Pancreas (tissue), 10 donors: ENCODE data around the gene IL11RA. TPM values are rescaled to one million over a fixed set of nuclear protein-coding genes. Genes with fewer than 3 reads are reported as not detected.

Source experiments
- ATAC-seq, 4 donors: fragments of 200-7000 bp; cut with Tn5 transposase; one replicate each; pipeline versions ENCODE4 v1.8.0 to v1.9.1; 2020; ENCODE audit warnings: mild to moderate bottlenecking in 4 of 4, moderate library complexity in 4 of 4
- DNase-seq, 6 donors: peaks; one replicate each; pipeline ENCODE4 v3.0.0-alpha.2; 2020
- FAIRE-seq: peaks from 2 replicates; lab custom pipeline; 2012; peaks lifted over from hg19 to GRCh38; lab: Jason Lieb, UNC
- H3K27ac ChIP-seq, 4 donors: fragments of 200-600 bp; sonication (generic); 1 replicate in 3 of 4; 2 replicates in 1 of 4; pipeline versions ENCODE4 v1.5.0 to v1.8.0; 2020
- H3K27me3 ChIP-seq, 4 donors: fragments of 200-600 bp; one replicate each; pipeline ENCODE4 v1.8.0; 2021
- H3K36me3 ChIP-seq, 3 donors: fragments of 200-600 bp; sonication (generic) in 1 of 3; one replicate each; pipeline versions ENCODE4 v1.5.0 to v1.8.0; 2020 to 2021
- H3K4me1 ChIP-seq, 3 donors: fragments of 200-600 bp; one replicate each; pipeline ENCODE4 v1.8.0; 2021
- H3K4me3 ChIP-seq, 4 donors: fragments of 200-600 bp; sonication (generic) in 2 of 4; one replicate each; pipeline versions ENCODE4 v1.5.0 to v1.8.0; 2020 to 2021
- H3K9me3 ChIP-seq, 4 donors: fragments of 200-600 bp; one replicate each; pipeline ENCODE4 v1.8.0; 2021
- CTCF ChIP-seq, 4 donors: fragments of 200-600 bp; sonication (generic) in 3 of 4; IDR thresholded peaks; one replicate each; pipeline versions ENCODE4 v1.5.0 to v1.8.0; 2021; ENCODE audit warnings: antibody characterized with exemption in 4 of 4
- WGBS, 2 donors: extraction: QIAGEN DNeasy Blood & Tissue Kit; methylation state at CpG; one replicate each; pipeline ENCODE4 v1.1.7; 2013; 5-methylcytosine and 5-hydroxymethylcytosine counted together
- intact Hi-C, 3 donors: fragments of 100-400 bp; cut with DNase I; formaldehyde crosslinking; loops; one replicate each; pipeline versions ENCODE4 v1.11.1 to v1.14.2; 2022
- polyA plus RNA-seq, 2 donors: library from polyadenylated mRNA; stranded (reverse); fragments of 200-250 nt; gene quantifications; one replicate each; pipeline ENCODE4 v1.2.3, GENCODE V29; 2013
- total RNA-seq, 6 donors: library from RNA; stranded (reverse); fragmentation: NEBNext Ultra II Directional in 4 of 6; extraction: Animal tissue kit (Norgen Biotek cat#: 25700) in 4 of 6; gene quantifications; one replicate each; pipeline versions ENCODE4 v1.2.1 to v1.2.4, GENCODE V29; 2021 to 2023
- donor health status: healthy with polysubstance abuse.
- donor health status: DM: no; HTN: no; CAD: no; lungs with moderate emphysema.
- donor health status: DM: no; HTN: no; CAD: no.
- donor health status: control.
- donor health status: control.
- donor health status: Bipolar disorder and iron deficiency.
- donor health status: DM: yes; HTN: yes; CAD: no.
- donor health status: DM: no; HTN: no; CAD: no.
- donor health status: DM: no; HTN: no; CAD: no.
- donor health status: DM: yes; HTN: yes; CAD: no.

IL11RA gene
- total and polyA plus RNA-seq, 8 donors, result 4.1 to 30.0 (median 7.3) TPM

DNA sequence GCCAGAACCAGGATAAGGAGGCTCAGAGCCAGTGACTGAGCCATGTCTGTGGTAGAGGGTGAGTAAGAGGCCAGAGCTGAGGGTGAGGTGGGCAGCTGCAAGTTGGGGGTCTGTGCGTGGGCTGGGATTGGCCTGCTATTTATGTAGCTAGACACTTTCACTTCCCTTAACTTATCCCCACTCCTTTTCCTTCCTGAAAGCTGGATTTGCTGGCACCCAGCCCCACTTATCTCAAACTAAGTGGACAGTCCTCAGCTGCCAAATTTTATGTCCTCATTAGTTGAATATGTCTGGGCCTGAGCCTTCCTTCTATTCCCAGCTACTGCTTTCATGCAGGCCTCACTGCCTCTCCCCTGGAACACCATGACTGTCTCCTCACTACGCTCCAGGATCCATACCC, 58.0 kb downstream of the IL11RA start, which contains the start of gene CCL21:
Gene CCL21, minus strand, starts transcription at position 114 of the 400 bp plus-strand sequence. Its CDS starts 70 bp downstream, at position 44.
- Histone ChIP-seq H3K4me3 (no peak within 1 kb of the TSS), H3K36me3 (no peaks in the 10 kb centered on the region), H3K9me3 (no peaks in the 10 kb centered on the region), H3K4me1 (no peaks in the 10 kb centered on the region), H3K27ac (no peak within 1 kb of the TSS), H3K27me3 (no peaks in the 10 kb centered on the region)
- TF ChIP-seq CTCF (IDR thresholded peaks at IDR 0.05), result no peak
- ATAC-seq (peak in 3 of 4 donors; percentile 44 to 68 (median 63)), FAIRE-seq (no peak), DNase-seq (peak in 2 of 6 donors; percentile 13 to 35)
- intact Hi-C loops, result no loop called here
- WGBS, 2 donors, result 69 to 73% methylated on average over 2 of the region's 2 CpGs

Other genes starting within 250 kb of the IL11RA start
- 1 to 10 TPM; 4.5 to 9.6 (median 7.0) TPM for gene FAM219A, start 193.6 kb upstream of the IL11RA start, total RNA-seq
- 1 to 10 TPM; 9.7 to 9.8 TPM for gene FAM219A, start 193.6 kb upstream of the IL11RA start, polyA plus RNA-seq
- gene DNAI1, start 193.4 kb upstream of the IL11RA start, total RNA-seq, result under 1 TPM; 0.16 to 0.69 (median 0.38) TPM
- gene DNAI1, start 193.4 kb upstream of the IL11RA start, polyA plus RNA-seq, result 1 to 10 TPM in 1 of 2 donors, under 1 TPM in 1; 0.99 to 5.0 TPM
- 1 to 10 TPM in 1 of 6 donors, under 1 TPM in 5; 0.24 to 1.1 (median 0.49) TPM for gene ENHO, start 129.2 kb upstream of the IL11RA start, total RNA-seq
- gene ENHO, start 129.2 kb upstream of the IL11RA start, polyA plus RNA-seq, result 1 to 10 TPM; 1.7 to 4.3 TPM
- gene CNTFR, start 62.5 kb upstream of the IL11RA start, total RNA-seq, result 1 to 10 TPM in 2 of 6 donors, under 1 TPM in 3, not detected in 1; 0.12 to 2.6 (median 0.31) TPM
- 1 to 10 TPM in 1 of 2 donors, under 1 TPM in 1; 0.87 to 2.5 TPM for gene CNTFR, start 62.5 kb upstream of the IL11RA start, polyA plus RNA-seq
- 10 to 100 TPM in 2 of 6 donors, 1 to 10 TPM in 4; 7.6 to 16.1 (median 10.0) TPM for gene RPP25L, start 40.1 kb upstream of the IL11RA start, total RNA-seq
- 10 to 100 TPM; 17.1 to 19.8 TPM for gene RPP25L, start 40.1 kb upstream of the IL11RA start, polyA plus RNA-seq
- 10 to 100 TPM; 31.5 to 50.7 (median 38.6) TPM for gene DCTN3, start 31.7 kb upstream of the IL11RA start, total RNA-seq
- 10 to 100 TPM; 37.4 to 84.3 TPM for gene DCTN3, start 31.7 kb upstream of the IL11RA start, polyA plus RNA-seq
- gene ARID3C, start 23.1 kb upstream of the IL11RA start, total RNA-seq, result not detected
- not detected for gene ARID3C, start 23.1 kb upstream of the IL11RA start, polyA plus RNA-seq
- 10 to 100 TPM; 20.4 to 27.2 (median 22.9) TPM for gene SIGMAR1, start 14.4 kb upstream of the IL11RA start, total RNA-seq
- 10 to 100 TPM; 18.3 to 23.0 TPM for gene SIGMAR1, start 14.4 kb upstream of the IL11RA start, polyA plus RNA-seq
- gene GALT, start 5.5 kb upstream of the IL11RA start, total RNA-seq, result 10 to 100 TPM; 11.0 to 30.8 (median 18.8) TPM
- 10 to 100 TPM; 58.0 to 60.5 TPM for gene GALT, start 5.5 kb upstream of the IL11RA start, polyA plus RNA-seq
- gene CCL27, start 10.5 kb downstream of the IL11RA start, total RNA-seq, result not detected
- not detected for gene CCL27, start 10.5 kb downstream of the IL11RA start, polyA plus RNA-seq
- gene CCL19, start 39.1 kb downstream of the IL11RA start, total RNA-seq, result 1 to 10 TPM in 2 of 6 donors, under 1 TPM in 2, not detected in 2; 0.35 to 2.8 (median 1.8) TPM
- 1 to 10 TPM in 1 of 2 donors, under 1 TPM in 1; 0.68 to 2.1 TPM for gene CCL19, start 39.1 kb downstream of the IL11RA start, polyA plus RNA-seq
- gene CCL21, start 58.0 kb downstream of the IL11RA start, total RNA-seq, result 10 to 100 TPM in 3 of 6 donors, 1 to 10 TPM in 2, not detected in 1; 1.9 to 12.1 (median 10.0) TPM
- gene CCL21, start 58.0 kb downstream of the IL11RA start, polyA plus RNA-seq, result 10 to 100 TPM; 12.1 to 53.5 TPM